Neural progenitor cell (in vitro differentiated cells): ENCODE results near the gene RPUSD1. TPM values are rescaled to one million over a fixed set of nuclear protein-coding genes. Genes with fewer than 3 reads are reported as not detected.

Source experiments
- DNase-seq: peaks from one replicate; pipeline ENCODE4 v3.0.0-alpha.2; 2016; ENCODE audit warnings: low spot score
- H2AFZ ChIP-seq: fragments of 200-600 bp; sonication (generic); replicated peaks from 2 replicates; pipeline ENCODE4 v1.6.1; 2016; ENCODE audit warnings: antibody characterized with exemption
- H3F3A ChIP-seq: fragments of 200-600 bp; sonication (generic); 2 replicates; pipeline ENCODE4 v1.6.1; 2016; ENCODE audit warnings: antibody characterized with exemption, low read depth
- H3K27ac ChIP-seq: fragments of 200-600 bp; sonication (generic); 2 replicates; pipeline ENCODE4 v1.5.1; 2016; ENCODE audit warnings: mild to moderate bottlenecking
- H3K27me3 ChIP-seq: fragments of 200-600 bp; sonication (generic); 2 replicates; pipeline ENCODE4 v1.6.1; 2016; ENCODE audit warnings: mild to moderate bottlenecking, moderate library complexity
- H3K36me3 ChIP-seq: fragments of 200-600 bp; sonication (generic); 2 replicates; pipeline ENCODE4 v1.5.1; 2016
- H3K4me1 ChIP-seq: fragments of 200-600 bp; sonication (generic); 2 replicates; pipeline ENCODE4 v1.6.1; 2016; ENCODE audit warnings: mixed run types
- H3K4me2 ChIP-seq: fragments of 200-600 bp; sonication (generic); 2 replicates; pipeline ENCODE4 v1.6.1; 2016
- H3K4me3 ChIP-seq: fragments of 200-600 bp; sonication (generic); 2 replicates; pipeline ENCODE4 v1.5.1; 2016
- H3K79me2 ChIP-seq: fragments of 200-600 bp; sonication (generic); 2 replicates; pipeline ENCODE4 v1.6.1; 2016; ENCODE audit warnings: low read depth
- H3K9ac ChIP-seq: fragments of 200-600 bp; sonication (generic); 2 replicates; pipeline ENCODE4 v1.6.1; 2016
- H3K9me3 ChIP-seq: fragments of 200-600 bp; sonication (generic); 2 replicates; pipeline ENCODE4 v1.5.1; 2016; ENCODE audit warnings: low read depth
- H4K20me1 ChIP-seq: fragments of 200-600 bp; sonication (generic); 2 replicates; pipeline ENCODE4 v1.6.1; 2016; ENCODE audit warnings: low read depth
- H3K27ac Mint-ChIP-seq: 3 replicates; pipeline ENCODE4 v1.8.0; 2021; ENCODE audit warnings: mixed read lengths
- H3K27me3 Mint-ChIP-seq: 2 replicates; pipeline ENCODE4 v1.8.0; 2022; ENCODE audit warnings: low read depth, mild to moderate bottlenecking, inconsistent platforms, moderate library complexity, mixed read lengths; ENCODE audit not compliant: insufficient read depth
- H3K36me3 Mint-ChIP-seq: 3 replicates; pipeline ENCODE4 v1.8.0; 2021; ENCODE audit warnings: mixed read lengths
- H3K4me1 Mint-ChIP-seq: 3 replicates; pipeline ENCODE4 v1.8.0; 2021; ENCODE audit warnings: mixed read lengths
- H3K4me3 Mint-ChIP-seq: 3 replicates; pipeline ENCODE4 v1.8.0; 2021; ENCODE audit warnings: mild to moderate bottlenecking, moderate library complexity, mixed read lengths
- H3K9me3 Mint-ChIP-seq: 3 replicates; pipeline ENCODE4 v1.8.0; 2020; ENCODE audit warnings: mixed read lengths
- CTCF ChIP-seq: fragments of 200-600 bp; sonication (generic); IDR thresholded peaks from 2 replicates; pipeline ENCODE4 v1.5.1; 2017; ENCODE audit warnings: antibody characterized with exemption, mild to moderate bottlenecking
- EZH2 ChIP-seq: fragments of 200-600 bp; sonication (generic); IDR thresholded peaks from 2 replicates; pipeline ENCODE4 v1.6.1; 2017; ENCODE audit warnings: antibody characterized with exemption, mild to moderate bottlenecking, moderate library complexity
- EZH2phosphoT487 ChIP-seq: fragments of 200-600 bp; sonication (generic); IDR thresholded peaks from 2 replicates; pipeline ENCODE4 v1.6.1; 2017; ENCODE audit warnings: antibody characterized with exemption
- total RNA-seq: library from RNA; depleted of rRNA; stranded (reverse); fragments of >200 nt; gene quantifications from 2 replicates; pipeline ENCODE4 v1.2.3, GENCODE V29; 2015; ENCODE audit warnings: low replicate concordance

RPUSD1 gene
- total RNA-seq, 1 donor from 2014 or later: 5.6 TPM

GRCh38 chr16:813204-813915 is 25.2 kb upstream of the RPUSD1 start:
- no peaks in the 10 kb centered on the region for H4K20me1 ChIP-seq
- H3K27me3 ChIP-seq: peaks cover 31% of the 10 kb centered on the region
- H3K79me2 ChIP-seq: peaks cover 7% of the 10 kb centered on the region
- peaks cover 6% of the 10 kb centered on the region for H3K4me1 ChIP-seq
- DNase-seq: peak; percentile 86
- Mint-ChIP-seq H3K4me1 (peaks cover 6% of the 10 kb centered on the region), H3K4me3 (peak overlapping the region; percentile 58), H3K27me3 (peaks cover 21% of the 10 kb centered on the region), H3K9me3 (peaks cover 5% of the 10 kb centered on the region), H3K27ac (no peak overlapping the region), H3K36me3 (peaks cover 4% of the 10 kb centered on the region)
- H3K4me2 ChIP-seq: peak overlapping the region; percentile 80
- H3K27ac ChIP-seq: no peak overlapping the region
- no peaks in the 10 kb centered on the region for H3K9me3 ChIP-seq
- H3K9ac ChIP-seq: no peak overlapping the region
- peak overlapping the region; percentile 1 for H2AFZ ChIP-seq
- H3F3A ChIP-seq: peaks cover 11% of the 10 kb centered on the region
- peak overlapping the region; percentile 44 for H3K4me3 ChIP-seq
- no peaks in the 10 kb centered on the region for H3K36me3 ChIP-seq
- peak; percentile 42 for TF ChIP-seq EZH2
- TF ChIP-seq CTCF: peak; percentile 88
- no peak for TF ChIP-seq EZH2phosphoT487

- peaks cover 6% of the 10 kb centered on the region for H3K36me3 Mint-ChIP-seq
- peaks cover 19% of the 10 kb centered on the region for H3F3A ChIP-seq
- peak overlapping the region; percentile 96 for H3K4me3 Mint-ChIP-seq
- no peak for TF ChIP-seq EZH2phosphoT487
- H2AFZ ChIP-seq: peak overlapping the region; percentile 78
- peak overlapping the region; percentile 77 for H3K4me3 ChIP-seq
- peaks cover 16% of the 10 kb centered on the region for H3K27me3 Mint-ChIP-seq
- H4K20me1 ChIP-seq: no peaks in the 10 kb centered on the region
- no peak for DNase-seq
- peak overlapping the region; percentile 88 for H3K27ac Mint-ChIP-seq
- no peaks in the 10 kb centered on the region for H3K36me3 ChIP-seq
- H3K4me2 ChIP-seq: peak overlapping the region; percentile 88
- H3K9me3 Mint-ChIP-seq: peaks cover 8% of the 10 kb centered on the region
- no peaks in the 10 kb centered on the region for H3K9me3 ChIP-seq
- H3K27me3 ChIP-seq: peaks cover 36% of the 10 kb centered on the region
- H3K79me2 ChIP-seq: peaks cover 13% of the 10 kb centered on the region
- H3K27ac ChIP-seq: no peak overlapping the region
- H3K4me1 ChIP-seq: no peaks in the 10 kb centered on the region
- H3K9ac ChIP-seq: no peak overlapping the region
- peaks cover 7% of the 10 kb centered on the region for H3K4me1 Mint-ChIP-seq
These were observed 19.9 kb upstream of the RPUSD1 start for GRCh38 chr16:808085-808386.

GRCh38 chr16:807347-808084 is 19.3 kb upstream of the RPUSD1 start:
- H2AFZ ChIP-seq: peak overlapping the region; percentile 78
- no peaks in the 10 kb centered on the region for H3K4me1 ChIP-seq
- no peaks in the 10 kb centered on the region for H4K20me1 ChIP-seq
- H3K36me3 ChIP-seq: no peaks in the 10 kb centered on the region
- peak overlapping the region; percentile 66 for H3K9ac ChIP-seq
- peak overlapping the region; percentile 88 for H3K4me2 ChIP-seq
- Mint-ChIP-seq H3K27me3 (peaks cover 13% of the 10 kb centered on the region), H3K4me1 (peaks cover 7% of the 10 kb centered on the region), H3K27ac (peak overlapping the region; percentile 88), H3K4me3 (peak overlapping the region; percentile 96), H3K36me3 (peaks cover 6% of the 10 kb centered on the region), H3K9me3 (peaks cover 8% of the 10 kb centered on the region)
- H3K27me3 ChIP-seq: peaks cover 36% of the 10 kb centered on the region
- H3K4me3 ChIP-seq: peak overlapping the region; percentile 77
- TF ChIP-seq EZH2 (no peak), EZH2phosphoT487 (no peak), CTCF (no peak)
- no peaks in the 10 kb centered on the region for H3K9me3 ChIP-seq
- H3K79me2 ChIP-seq: peaks cover 13% of the 10 kb centered on the region
- peaks cover 14% of the 10 kb centered on the region for H3F3A ChIP-seq
- peak overlapping the region; percentile 62 for H3K27ac ChIP-seq
- DNase-seq: peak; percentile 97

- Histone ChIP-seq H3K79me2 (peaks cover 13% of the 10 kb centered on the region), H3K4me3 (no peak overlapping the region), H2AFZ (no peak overlapping the region), H3K4me1 (peaks cover 10% of the 10 kb centered on the region), H3K9me3 (no peaks in the 10 kb centered on the region), H3F3A (peaks cover 21% of the 10 kb centered on the region), H4K20me1 (peaks cover 8% of the 10 kb centered on the region), H3K36me3 (no peaks in the 10 kb centered on the region), H3K4me2 (no peak overlapping the region), H3K9ac (no peak overlapping the region), H3K27me3 (peaks cover 52% of the 10 kb centered on the region), H3K27ac (no peak overlapping the region)
- DNase-seq: no peak
- no peak overlapping the region for H3K4me3 Mint-ChIP-seq
- peaks cover 6% of the 10 kb centered on the region for H3K36me3 Mint-ChIP-seq
- H3K27me3 Mint-ChIP-seq: peaks cover 6% of the 10 kb centered on the region
- H3K9me3 Mint-ChIP-seq: peaks cover 8% of the 10 kb centered on the region
- H3K4me1 Mint-ChIP-seq: peaks cover 7% of the 10 kb centered on the region
- no peak overlapping the region for H3K27ac Mint-ChIP-seq
- no peak for TF ChIP-seq CTCF
- TF ChIP-seq EZH2phosphoT487: no peak
- TF ChIP-seq EZH2: no peak
These were observed 17.3 kb upstream of the RPUSD1 start for GRCh38 chr16:805474-805873.
